GM23338 (cell line): ENCODE data around the gene GBF1. TPM values are rescaled to one million over a fixed set of nuclear protein-coding genes. Genes with fewer than 3 reads are reported as not detected.
A peak's percentile ranks its signal among the peaks of the same experiment; 100 is the strongest.

Experiments
- ATAC-seq: fragments of 200-7000 bp; cut with Tn5 transposase; 3 replicates; pipeline ENCODE4 v1.9.1; 2020
- DNase-seq: peaks from one replicate; pipeline ENCODE4 v3.0.0-alpha.2; 2015; ENCODE audit warnings: low spot score
- H2AFZ ChIP-seq: fragments of 200-600 bp; sonication (generic); 2 replicates; pipeline ENCODE4 v1.8.0; 2016; ENCODE audit warnings: antibody characterized with exemption, mild to moderate bottlenecking, moderate library complexity
- H3F3A ChIP-seq: fragments of 200-600 bp; sonication (generic); replicated peaks from 2 replicates; pipeline ENCODE4 v1.8.0; 2017; ENCODE audit warnings: antibody characterized with exemption, mixed run types, low read depth
- H3K27ac ChIP-seq: fragments of 200-600 bp; sonication (generic); 2 replicates; pipeline ENCODE4 v1.6.1; 2016; ENCODE audit warnings: low read depth
- H3K27me3 ChIP-seq: fragments of 200-600 bp; sonication (generic); 2 replicates; pipeline ENCODE4 v1.8.0; 2016; ENCODE audit warnings: mild to moderate bottlenecking, mixed run types, moderate library complexity; ENCODE audit not compliant: insufficient read depth
- H3K36me3 ChIP-seq: fragments of 200-600 bp; sonication (generic); 2 replicates; pipeline ENCODE4 v1.8.0; 2016; ENCODE audit warnings: mild to moderate bottlenecking; ENCODE audit not compliant: insufficient read depth
- H3K4me1 ChIP-seq: fragments of 200-600 bp; sonication (generic); 2 replicates; pipeline ENCODE4 v1.8.0; 2016; ENCODE audit warnings: mild to moderate bottlenecking, moderate library complexity; ENCODE audit not compliant: insufficient read depth
- H3K4me2 ChIP-seq: fragments of 200-600 bp; sonication (generic); 2 replicates; pipeline ENCODE4 v1.7.1; 2017; ENCODE audit warnings: mixed run types
- H3K4me3 ChIP-seq: fragments of 200-600 bp; sonication (generic); 2 replicates; pipeline ENCODE4 v1.6.1; 2016; ENCODE audit warnings: mixed run types
- H3K79me2 ChIP-seq: fragments of 200-600 bp; sonication (generic); replicated peaks from 2 replicates; pipeline ENCODE4 v1.8.0; 2017; ENCODE audit warnings: mild to moderate bottlenecking; ENCODE audit not compliant: insufficient read depth
- H3K9me2 ChIP-seq: fragments of 200-600 bp; sonication (generic); 2 replicates; pipeline ENCODE4 v1.8.0; 2017; ENCODE audit not compliant: insufficient read depth
- H4K20me1 ChIP-seq: fragments of 200-600 bp; sonication (generic); replicated peaks from 2 replicates; pipeline ENCODE4 v1.8.0; 2017; ENCODE audit warnings: mild to moderate bottlenecking; ENCODE audit not compliant: insufficient read depth
- H3K27ac Mint-ChIP-seq: 2 replicates; pipeline ENCODE4 v1.8.0; 2020; ENCODE audit warnings: inconsistent platforms, mild to moderate bottlenecking, moderate library complexity, mixed read lengths
- H3K27me3 Mint-ChIP-seq: 3 replicates; pipeline ENCODE4 v1.8.0; 2022; ENCODE audit warnings: low read depth, mild to moderate bottlenecking, moderate library complexity, mixed read lengths, inconsistent platforms; ENCODE audit not compliant: insufficient read depth, poor library complexity
- H3K36me3 Mint-ChIP-seq: 3 replicates; pipeline ENCODE4 v1.8.0; 2021; ENCODE audit warnings: low read depth, mild to moderate bottlenecking, inconsistent platforms, moderate library complexity, mixed read lengths
- H3K4me1 Mint-ChIP-seq: 3 replicates; pipeline ENCODE4 v1.8.0; 2020; ENCODE audit warnings: mild to moderate bottlenecking, inconsistent platforms, mixed read lengths
- H3K4me3 Mint-ChIP-seq: 3 replicates; pipeline ENCODE4 v1.8.0; 2021; ENCODE audit warnings: moderate library complexity, mild to moderate bottlenecking, inconsistent platforms, mixed read lengths
- H3K9me3 Mint-ChIP-seq: 3 replicates; pipeline ENCODE4 v1.8.0; 2020; ENCODE audit warnings: moderate library complexity, mild to moderate bottlenecking, inconsistent platforms, mixed read lengths
- CREB1 ChIP-seq: fragments of 250-450 bp; sonication (Bioruptor Pico); IDR thresholded peaks from 2 replicates; pipeline ENCODE4 v1.5.0; 2020; ENCODE audit warnings: low read depth, mild to moderate bottlenecking, moderate library complexity
- NANOG ChIP-seq: IDR thresholded peaks from 2 replicates; pipeline ENCODE4 v1.6.1; 2016; ENCODE audit warnings: antibody characterized with exemption, borderline replicate concordance
- REST ChIP-seq: IDR thresholded peaks from one replicate; pipeline ENCODE4 v1.6.1; 2018; ENCODE audit warnings: antibody characterized with exemption; ENCODE audit not compliant: unreplicated experiment
- STAT1 ChIP-seq: IDR thresholded peaks from one replicate; pipeline ENCODE4 v1.6.1; 2016; ENCODE audit warnings: antibody characterized with exemption; ENCODE audit not compliant: unreplicated experiment
- ZNF331 ChIP-seq: fragments of 250-450 bp; sonication (Bioruptor Pico); IDR thresholded peaks from 2 replicates; pipeline ENCODE4 v1.5.0; 2020; ENCODE audit warnings: low read depth, mild to moderate bottlenecking, moderate library complexity
- polyA plus RNA-seq: library from polyadenylated mRNA; unstranded; fragments of >200 nt; fragmentation: Nextera tagmentation; extraction: Ambion mirVana; gene quantifications from 2 replicates; pipeline ENCODE4 v1.2.1, GENCODE V29; 2016
- total RNA-seq: library from RNA; depleted of rRNA; stranded (reverse); fragments of >200 nt; shearing (Covaris generic); gene quantifications from 2 replicates; pipeline ENCODE4 v1.2.3, GENCODE V29; 2014
- TF ChIP-seq, protein P1 (sequence below): fragments of 250-450 bp; sonication (Bioruptor Pico); IDR thresholded peaks from 2 replicates; pipeline ENCODE4 v1.5.0; 2020; ENCODE audit warnings: mild to moderate bottlenecking, moderate library complexity

GBF1 gene
- total and polyA plus RNA-seq, 2 experiments from 2014 or later, result 6.5 to 27.2 TPM

GRCh38 chr10:102400076-102400475 lies 154.7 kb downstream of the GBF1 start:
- H3K27me3 Mint-ChIP-seq, result peaks cover 24% of the 10 kb centered on the region
- H3K4me3 Mint-ChIP-seq, result peak overlapping the region; percentile 65; the same call in 2 of the 3 replicates
- Histone ChIP-seq H3F3A (0 out of 2 replicates have a peak, but pooled peaks cover 11% of the 10 kb centered on the region), H3K36me3 (no peaks in the 10 kb centered on the region), H3K4me1 (peaks cover 3% of the 10 kb centered on the region; the same call in 1 of the 2 replicates), H3K79me2 (no peaks in the 10 kb centered on the region), H3K4me2 (peak overlapping the region; percentile 88), H3K27ac (no peak overlapping the region), H3K9me2 (no peaks in the 10 kb centered on the region), H3K4me3 (peak overlapping the region; percentile 74; the same call in 1 of the 2 replicates), H4K20me1 (no peaks in the 10 kb centered on the region; the same call in 1 of the 2 replicates), H3K27me3 (peaks cover 8% of the 10 kb centered on the region), H2AFZ (no peak overlapping the region)
- no peaks in the 10 kb centered on the region for H3K9me3 Mint-ChIP-seq
- no peaks in the 10 kb centered on the region; the same call in 2 of the 3 replicates for H3K36me3 Mint-ChIP-seq
- DNase-seq (no peak), ATAC-seq (no peak)
- no peak for TF ChIP-seq CREB1 (CRISPR knock-in tag)
- no peak for TF ChIP-seq NANOG
- TF ChIP-seq STAT1, result no peak
- TF ChIP-seq, protein P1, sequence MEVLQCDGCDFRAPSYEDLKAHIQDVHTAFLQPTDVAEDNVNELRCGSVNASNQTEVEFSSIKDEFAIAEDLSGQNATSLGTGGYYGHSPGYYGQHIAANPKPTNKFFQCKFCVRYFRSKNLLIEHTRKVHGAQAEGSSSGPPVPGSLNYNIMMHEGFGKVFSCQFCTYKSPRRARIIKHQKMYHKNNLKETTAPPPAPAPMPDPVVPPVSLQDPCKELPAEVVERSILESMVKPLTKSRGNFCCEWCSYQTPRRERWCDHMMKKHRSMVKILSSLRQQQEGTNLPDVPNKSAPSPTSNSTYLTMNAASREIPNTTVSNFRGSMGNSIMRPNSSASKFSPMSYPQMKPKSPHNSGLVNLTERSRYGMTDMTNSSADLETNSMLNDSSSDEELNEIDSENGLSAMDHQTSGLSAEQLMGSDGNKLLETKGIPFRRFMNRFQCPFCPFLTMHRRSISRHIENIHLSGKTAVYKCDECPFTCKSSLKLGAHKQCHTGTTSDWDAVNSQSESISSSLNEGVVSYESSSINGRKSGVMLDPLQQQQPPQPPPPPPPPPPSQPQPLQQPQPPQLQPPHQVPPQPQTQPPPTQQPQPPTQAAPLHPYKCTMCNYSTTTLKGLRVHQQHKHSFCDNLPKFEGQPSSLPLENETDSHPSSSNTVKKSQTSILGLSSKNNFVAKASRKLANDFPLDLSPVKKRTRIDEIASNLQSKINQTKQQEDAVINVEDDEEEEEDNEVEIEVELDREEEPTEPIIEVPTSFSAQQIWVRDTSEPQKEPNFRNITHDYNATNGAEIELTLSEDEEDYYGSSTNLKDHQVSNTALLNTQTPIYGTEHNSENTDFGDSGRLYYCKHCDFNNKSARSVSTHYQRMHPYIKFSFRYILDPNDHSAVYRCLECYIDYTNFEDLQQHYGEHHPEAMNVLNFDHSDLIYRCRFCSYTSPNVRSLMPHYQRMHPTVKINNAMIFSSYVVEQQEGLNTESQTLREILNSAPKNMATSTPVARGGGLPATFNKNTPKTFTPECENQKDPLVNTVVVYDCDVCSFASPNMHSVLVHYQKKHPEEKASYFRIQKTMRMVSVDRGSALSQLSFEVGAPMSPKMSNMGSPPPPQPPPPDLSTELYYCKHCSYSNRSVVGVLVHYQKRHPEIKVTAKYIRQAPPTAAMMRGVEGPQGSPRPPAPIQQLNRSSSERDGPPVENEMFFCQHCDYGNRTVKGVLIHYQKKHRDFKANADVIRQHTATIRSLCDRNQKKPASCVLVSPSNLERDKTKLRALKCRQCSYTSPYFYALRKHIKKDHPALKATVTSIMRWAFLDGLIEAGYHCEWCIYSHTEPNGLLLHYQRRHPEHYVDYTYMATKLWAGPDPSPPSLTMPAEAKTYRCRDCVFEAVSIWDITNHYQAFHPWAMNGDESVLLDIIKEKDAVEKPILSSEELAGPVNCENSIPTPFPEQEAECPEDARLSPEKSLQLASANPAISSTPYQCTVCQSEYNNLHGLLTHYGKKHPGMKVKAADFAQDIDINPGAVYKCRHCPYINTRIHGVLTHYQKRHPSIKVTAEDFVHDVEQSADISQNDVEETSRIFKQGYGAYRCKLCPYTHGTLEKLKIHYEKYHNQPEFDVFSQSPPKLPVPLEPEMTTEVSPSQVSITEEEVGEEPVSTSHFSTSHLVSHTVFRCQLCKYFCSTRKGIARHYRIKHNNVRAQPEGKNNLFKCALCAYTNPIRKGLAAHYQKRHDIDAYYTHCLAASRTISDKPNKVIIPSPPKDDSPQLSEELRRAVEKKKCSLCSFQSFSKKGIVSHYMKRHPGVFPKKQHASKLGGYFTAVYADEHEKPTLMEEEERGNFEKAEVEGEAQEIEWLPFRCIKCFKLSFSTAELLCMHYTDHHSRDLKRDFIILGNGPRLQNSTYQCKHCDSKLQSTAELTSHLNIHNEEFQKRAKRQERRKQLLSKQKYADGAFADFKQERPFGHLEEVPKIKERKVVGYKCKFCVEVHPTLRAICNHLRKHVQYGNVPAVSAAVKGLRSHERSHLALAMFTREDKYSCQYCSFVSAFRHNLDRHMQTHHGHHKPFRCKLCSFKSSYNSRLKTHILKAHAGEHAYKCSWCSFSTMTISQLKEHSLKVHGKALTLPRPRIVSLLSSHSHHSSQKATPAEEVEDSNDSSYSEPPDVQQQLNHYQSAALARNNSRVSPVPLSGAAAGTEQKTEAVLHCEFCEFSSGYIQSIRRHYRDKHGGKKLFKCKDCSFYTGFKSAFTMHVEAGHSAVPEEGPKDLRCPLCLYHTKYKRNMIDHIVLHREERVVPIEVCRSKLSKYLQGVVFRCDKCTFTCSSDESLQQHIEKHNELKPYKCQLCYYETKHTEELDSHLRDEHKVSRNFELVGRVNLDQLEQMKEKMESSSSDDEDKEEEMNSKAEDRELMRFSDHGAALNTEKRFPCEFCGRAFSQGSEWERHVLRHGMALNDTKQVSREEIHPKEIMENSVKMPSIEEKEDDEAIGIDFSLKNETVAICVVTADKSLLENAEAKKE, result no peak
- TF ChIP-seq REST, result no peak
- no peak for TF ChIP-seq ZNF331 (CRISPR knock-in tag)
- H3K4me1 Mint-ChIP-seq, result peaks cover 12% of the 10 kb centered on the region; the same call in 2 of the 3 replicates
- H3K27ac Mint-ChIP-seq, result no peak overlapping the region
